Measurements from ENCODE around the gene KMT2E.

The KMT2E gene

DNA sequence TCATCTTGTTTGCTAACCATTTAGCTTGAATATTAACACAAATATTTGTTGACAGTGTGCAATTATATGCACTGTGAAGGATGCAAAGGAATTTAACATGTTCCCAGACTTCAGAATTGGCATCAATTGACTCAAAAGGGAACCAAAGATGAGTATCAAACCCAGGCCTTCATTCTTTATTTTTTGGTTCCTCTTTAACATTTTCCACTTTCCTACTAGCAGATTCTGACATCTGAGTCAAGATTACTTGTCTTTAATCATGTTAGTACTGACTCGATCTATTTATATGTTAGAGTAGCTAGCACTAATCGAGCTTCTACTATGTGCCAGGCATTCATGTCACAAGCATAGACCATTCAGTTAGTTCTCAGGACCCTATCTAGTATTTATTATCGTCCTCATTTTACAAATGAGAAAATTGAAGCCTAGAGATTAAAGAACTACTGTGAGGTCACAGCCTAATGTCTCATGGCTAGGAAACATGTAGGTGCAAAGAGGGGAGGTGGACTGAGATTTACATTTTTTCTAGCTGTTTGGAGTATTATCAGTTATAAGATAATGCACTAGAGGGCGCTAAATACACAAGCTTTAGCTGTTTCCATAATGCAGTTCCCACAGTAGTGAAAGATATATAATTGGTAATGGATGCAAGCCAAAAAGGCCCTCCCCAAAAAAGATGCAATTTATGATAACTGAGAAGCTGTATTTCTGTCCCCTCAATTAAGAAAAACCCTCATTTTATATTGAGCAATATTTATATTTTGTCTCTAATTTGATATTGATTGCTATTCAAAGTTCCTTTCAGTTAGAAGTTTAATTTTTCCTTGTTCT lies 32.9 kb upstream of the KMT2E start (continued):
- TF ChIP-seq KLF7 (tag by site-specific recombination; IDR thresholded peaks at IDR 0.05; ENCODE audit: borderline replicate concordance) = no peak
- no peak for TF ChIP-seq GLI4 (tag by site-specific recombination; IDR thresholded peaks at IDR 0.05)
- no peak for TF ChIP-seq KLF1 (tag by site-specific recombination; IDR thresholded peaks at IDR 0.05)
- TF ChIP-seq TCF7L2 (IDR thresholded peaks at IDR 0.05; ENCODE audit: borderline replicate concordance, low read depth, low read length) = no peak
- no peak for TF ChIP-seq ZBTB17 (tag by site-specific recombination; IDR thresholded peaks at IDR 0.05)
- TF ChIP-seq ZNF623 (tag by site-specific recombination; IDR thresholded peaks at IDR 0.05) = no peak
- TF ChIP-seq HOXD13 (CRISPR knock-in tag; IDR thresholded peaks at IDR 0.05; ENCODE audit: borderline replicate concordance) = no peak
- TF ChIP-seq SP2 (tag by site-specific recombination; IDR thresholded peaks at IDR 0.05) = no peak
- TF ChIP-seq SCRT1 (tag by site-specific recombination; IDR thresholded peaks at IDR 0.05; ENCODE audit: borderline replicate concordance) = no peak
- no peak for TF ChIP-seq ZNF521 (tag by site-specific recombination; IDR thresholded peaks at IDR 0.05)
- no peak for TF ChIP-seq HOXA7 (CRISPR knock-in tag; IDR thresholded peaks at IDR 0.05; ENCODE audit: borderline replicate concordance)
- TF ChIP-seq ZNF776 (tag by site-specific recombination; IDR thresholded peaks at IDR 0.05; ENCODE audit: borderline replicate concordance) = no peak
- peak; percentile 66; the same call in 1 of the 2 replicates for TF ChIP-seq ZNF561 (tag by site-specific recombination; IDR thresholded peaks at IDR 0.05; ENCODE audit: borderline replicate concordance)
- TF ChIP-seq ZNF114 (tag by site-specific recombination; IDR thresholded peaks at IDR 0.05) = no peak
- no peak for TF ChIP-seq ZIC2 (tag by site-specific recombination; IDR thresholded peaks at IDR 0.05)
- TF ChIP-seq, protein P1, sequence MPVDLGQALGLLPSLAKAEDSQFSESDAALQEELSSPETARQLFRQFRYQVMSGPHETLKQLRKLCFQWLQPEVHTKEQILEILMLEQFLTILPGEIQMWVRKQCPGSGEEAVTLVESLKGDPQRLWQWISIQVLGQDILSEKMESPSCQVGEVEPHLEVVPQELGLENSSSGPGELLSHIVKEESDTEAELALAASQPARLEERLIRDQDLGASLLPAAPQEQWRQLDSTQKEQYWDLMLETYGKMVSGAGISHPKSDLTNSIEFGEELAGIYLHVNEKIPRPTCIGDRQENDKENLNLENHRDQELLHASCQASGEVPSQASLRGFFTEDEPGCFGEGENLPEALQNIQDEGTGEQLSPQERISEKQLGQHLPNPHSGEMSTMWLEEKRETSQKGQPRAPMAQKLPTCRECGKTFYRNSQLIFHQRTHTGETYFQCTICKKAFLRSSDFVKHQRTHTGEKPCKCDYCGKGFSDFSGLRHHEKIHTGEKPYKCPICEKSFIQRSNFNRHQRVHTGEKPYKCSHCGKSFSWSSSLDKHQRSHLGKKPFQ (tag by site-specific recombination; IDR thresholded peaks at IDR 0.05) = peak; percentile 76
- TF ChIP-seq ZNF600 (tag by site-specific recombination; IDR thresholded peaks at IDR 0.05) = 0 out of 2 replicates have a peak, but pooled peaks have one; percentile 20
- TF ChIP-seq GLIS1 (tag by site-specific recombination; IDR thresholded peaks at IDR 0.05) = no peak
- no peak for TF ChIP-seq ZSCAN16 (tag by site-specific recombination; IDR thresholded peaks at IDR 0.05)
- TF ChIP-seq, protein P2, sequence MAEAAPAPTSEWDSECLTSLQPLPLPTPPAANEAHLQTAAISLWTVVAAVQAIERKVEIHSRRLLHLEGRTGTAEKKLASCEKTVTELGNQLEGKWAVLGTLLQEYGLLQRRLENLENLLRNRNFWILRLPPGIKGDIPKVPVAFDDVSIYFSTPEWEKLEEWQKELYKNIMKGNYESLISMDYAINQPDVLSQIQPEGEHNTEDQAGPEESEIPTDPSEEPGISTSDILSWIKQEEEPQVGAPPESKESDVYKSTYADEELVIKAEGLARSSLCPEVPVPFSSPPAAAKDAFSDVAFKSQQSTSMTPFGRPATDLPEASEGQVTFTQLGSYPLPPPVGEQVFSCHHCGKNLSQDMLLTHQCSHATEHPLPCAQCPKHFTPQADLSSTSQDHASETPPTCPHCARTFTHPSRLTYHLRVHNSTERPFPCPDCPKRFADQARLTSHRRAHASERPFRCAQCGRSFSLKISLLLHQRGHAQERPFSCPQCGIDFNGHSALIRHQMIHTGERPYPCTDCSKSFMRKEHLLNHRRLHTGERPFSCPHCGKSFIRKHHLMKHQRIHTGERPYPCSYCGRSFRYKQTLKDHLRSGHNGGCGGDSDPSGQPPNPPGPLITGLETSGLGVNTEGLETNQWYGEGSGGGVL (tag by site-specific recombination; IDR thresholded peaks at IDR 0.05) = no peak
- TF ChIP-seq YY1 (tag by site-specific recombination; IDR thresholded peaks at IDR 0.05) = no peak
- no peak for TF ChIP-seq ZNF549 (tag by site-specific recombination; IDR thresholded peaks at IDR 0.05)
- TF ChIP-seq, protein P3, sequence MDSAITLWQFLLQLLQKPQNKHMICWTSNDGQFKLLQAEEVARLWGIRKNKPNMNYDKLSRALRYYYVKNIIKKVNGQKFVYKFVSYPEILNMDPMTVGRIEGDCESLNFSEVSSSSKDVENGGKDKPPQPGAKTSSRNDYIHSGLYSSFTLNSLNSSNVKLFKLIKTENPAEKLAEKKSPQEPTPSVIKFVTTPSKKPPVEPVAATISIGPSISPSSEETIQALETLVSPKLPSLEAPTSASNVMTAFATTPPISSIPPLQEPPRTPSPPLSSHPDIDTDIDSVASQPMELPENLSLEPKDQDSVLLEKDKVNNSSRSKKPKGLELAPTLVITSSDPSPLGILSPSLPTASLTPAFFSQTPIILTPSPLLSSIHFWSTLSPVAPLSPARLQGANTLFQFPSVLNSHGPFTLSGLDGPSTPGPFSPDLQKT (IDR thresholded peaks at IDR 0.05; ENCODE audit: borderline replicate concordance, low read depth, low read length) = no peak
- TF ChIP-seq ZNF571 (tag by site-specific recombination; IDR thresholded peaks at IDR 0.05) = no peak
- TF ChIP-seq, protein P4, sequence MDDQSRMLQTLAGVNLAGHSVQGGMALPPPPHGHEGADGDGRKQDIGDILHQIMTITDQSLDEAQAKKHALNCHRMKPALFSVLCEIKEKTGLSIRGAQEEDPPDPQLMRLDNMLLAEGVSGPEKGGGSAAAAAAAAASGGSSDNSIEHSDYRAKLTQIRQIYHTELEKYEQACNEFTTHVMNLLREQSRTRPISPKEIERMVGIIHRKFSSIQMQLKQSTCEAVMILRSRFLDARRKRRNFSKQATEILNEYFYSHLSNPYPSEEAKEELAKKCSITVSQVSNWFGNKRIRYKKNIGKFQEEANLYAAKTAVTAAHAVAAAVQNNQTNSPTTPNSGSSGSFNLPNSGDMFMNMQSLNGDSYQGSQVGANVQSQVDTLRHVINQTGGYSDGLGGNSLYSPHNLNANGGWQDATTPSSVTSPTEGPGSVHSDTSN (CRISPR knock-in tag; IDR thresholded peaks at IDR 0.05) = no peak
- TF ChIP-seq, protein P5, sequence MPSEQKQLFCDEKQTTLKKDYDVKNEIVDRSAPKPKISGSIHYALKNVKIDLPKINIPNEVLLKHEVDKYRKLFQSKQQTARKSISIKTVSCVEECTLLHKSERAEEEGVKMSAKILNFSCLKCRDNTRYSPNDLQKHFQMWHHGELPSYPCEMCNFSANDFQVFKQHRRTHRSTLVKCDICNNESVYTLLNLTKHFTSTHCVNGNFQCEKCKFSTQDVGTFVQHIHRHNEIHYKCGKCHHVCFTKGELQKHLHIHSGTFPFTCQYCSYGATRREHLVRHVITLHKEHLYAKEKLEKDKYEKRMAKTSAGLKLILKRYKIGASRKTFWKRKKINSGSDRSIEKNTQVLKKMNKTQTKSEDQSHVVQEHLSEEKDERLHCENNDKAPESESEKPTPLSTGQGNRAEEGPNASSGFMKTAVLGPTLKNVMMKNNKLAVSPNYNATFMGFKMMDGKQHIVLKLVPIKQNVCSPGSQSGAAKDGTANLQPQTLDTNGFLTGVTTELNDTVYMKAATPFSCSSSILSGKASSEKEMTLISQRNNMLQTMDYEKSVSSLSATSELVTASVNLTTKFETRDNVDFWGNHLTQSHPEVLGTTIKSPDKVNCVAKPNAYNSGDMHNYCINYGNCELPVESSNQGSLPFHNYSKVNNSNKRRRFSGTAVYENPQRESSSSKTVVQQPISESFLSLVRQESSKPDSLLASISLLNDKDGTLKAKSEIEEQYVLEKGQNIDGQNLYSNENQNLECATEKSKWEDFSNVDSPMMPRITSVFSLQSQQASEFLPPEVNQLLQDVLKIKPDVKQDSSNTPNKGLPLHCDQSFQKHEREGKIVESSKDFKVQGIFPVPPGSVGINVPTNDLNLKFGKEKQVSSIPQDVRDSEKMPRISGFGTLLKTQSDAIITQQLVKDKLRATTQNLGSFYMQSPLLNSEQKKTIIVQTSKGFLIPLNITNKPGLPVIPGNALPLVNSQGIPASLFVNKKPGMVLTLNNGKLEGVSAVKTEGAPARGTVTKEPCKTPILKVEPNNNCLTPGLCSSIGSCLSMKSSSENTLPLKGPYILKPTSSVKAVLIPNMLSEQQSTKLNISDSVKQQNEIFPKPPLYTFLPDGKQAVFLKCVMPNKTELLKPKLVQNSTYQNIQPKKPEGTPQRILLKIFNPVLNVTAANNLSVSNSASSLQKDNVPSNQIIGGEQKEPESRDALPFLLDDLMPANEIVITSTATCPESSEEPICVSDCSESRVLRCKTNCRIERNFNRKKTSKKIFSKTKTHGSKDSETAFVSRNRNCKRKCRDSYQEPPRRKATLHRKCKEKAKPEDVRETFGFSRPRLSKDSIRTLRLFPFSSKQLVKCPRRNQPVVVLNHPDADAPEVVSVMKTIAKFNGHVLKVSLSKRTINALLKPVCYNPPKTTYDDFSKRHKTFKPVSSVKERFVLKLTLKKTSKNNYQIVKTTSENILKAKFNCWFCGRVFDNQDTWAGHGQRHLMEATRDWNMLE (tag by site-specific recombination; conservative IDR thresholded peaks at IDR 0.05; ENCODE audit: low read depth) = no peak
- TF ChIP-seq KLF10 (tag by site-specific recombination; IDR thresholded peaks at IDR 0.05) = peak; percentile 38; the same call in 1 of the 2 replicates
- TF ChIP-seq ZNF394 (tag by site-specific recombination; IDR thresholded peaks at IDR 0.05; ENCODE audit: borderline replicate concordance) = no peak
- TF ChIP-seq ZFP3 (tag by site-specific recombination; IDR thresholded peaks at IDR 0.05; ENCODE audit: low read depth) = no peak

All from HEK293 (cell line).